Measurements from ENCODE around the gene DAB2IP.
A peak's percentile ranks its signal among the peaks of the same experiment; 100 is the strongest.

GRCh38 chr9:121636341-121636865 is 15.0 kb upstream of the DAB2IP start:
- TF ChIP-seq CTCF (IDR thresholded peaks at IDR 0.05) (no peak), POLR2A (IDR thresholded peaks at IDR 0.05) (no peak), POLR2AphosphoS5 (IDR thresholded peaks at IDR 0.05) (peak; percentile 9)

Data from prostate gland (tissue), 2 donors.